ENCODE results near the gene FPR1.

Gene FPR1

GRCh38 chr19:51737389-51737788 is 14.3 kb downstream of the FPR1 start:
- no peak for DNase-seq (ENCODE audit: low spot score)

DNA sequence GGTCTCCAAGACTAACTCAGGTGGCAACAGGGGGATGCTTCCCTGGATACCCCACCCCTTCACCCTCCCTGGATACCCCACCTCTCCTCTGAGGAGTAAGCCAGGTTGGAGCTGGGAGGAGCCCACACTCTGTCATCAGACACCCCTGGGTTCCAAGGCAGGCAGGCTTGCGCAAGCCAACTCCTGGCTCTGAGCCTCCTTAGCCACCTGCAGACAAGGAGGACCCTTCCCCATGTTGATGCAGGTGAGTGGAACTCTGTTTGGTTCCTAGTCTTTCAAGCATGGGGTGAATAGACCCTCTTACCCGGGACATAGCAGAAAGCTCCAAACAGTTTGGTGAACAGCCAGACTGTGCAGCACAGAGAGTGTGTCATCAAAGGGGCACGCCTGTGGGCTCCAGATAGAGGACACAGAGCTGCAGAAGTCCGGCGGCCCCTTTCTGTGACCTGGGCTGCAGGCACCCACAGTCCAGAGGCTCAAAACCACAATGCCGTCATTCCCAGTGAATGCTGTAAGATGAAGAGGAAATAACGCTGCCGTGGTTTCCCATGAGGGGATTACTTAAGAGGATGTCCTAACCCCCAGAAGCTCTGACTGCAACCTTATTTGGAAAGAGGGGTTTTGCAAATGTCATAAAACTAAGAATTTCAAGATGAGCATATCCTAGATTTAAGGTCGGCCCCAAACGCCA is 15.8 kb downstream of the FPR1 start:
- DNase-seq (ENCODE audit: low spot score), result no peak

DNA sequence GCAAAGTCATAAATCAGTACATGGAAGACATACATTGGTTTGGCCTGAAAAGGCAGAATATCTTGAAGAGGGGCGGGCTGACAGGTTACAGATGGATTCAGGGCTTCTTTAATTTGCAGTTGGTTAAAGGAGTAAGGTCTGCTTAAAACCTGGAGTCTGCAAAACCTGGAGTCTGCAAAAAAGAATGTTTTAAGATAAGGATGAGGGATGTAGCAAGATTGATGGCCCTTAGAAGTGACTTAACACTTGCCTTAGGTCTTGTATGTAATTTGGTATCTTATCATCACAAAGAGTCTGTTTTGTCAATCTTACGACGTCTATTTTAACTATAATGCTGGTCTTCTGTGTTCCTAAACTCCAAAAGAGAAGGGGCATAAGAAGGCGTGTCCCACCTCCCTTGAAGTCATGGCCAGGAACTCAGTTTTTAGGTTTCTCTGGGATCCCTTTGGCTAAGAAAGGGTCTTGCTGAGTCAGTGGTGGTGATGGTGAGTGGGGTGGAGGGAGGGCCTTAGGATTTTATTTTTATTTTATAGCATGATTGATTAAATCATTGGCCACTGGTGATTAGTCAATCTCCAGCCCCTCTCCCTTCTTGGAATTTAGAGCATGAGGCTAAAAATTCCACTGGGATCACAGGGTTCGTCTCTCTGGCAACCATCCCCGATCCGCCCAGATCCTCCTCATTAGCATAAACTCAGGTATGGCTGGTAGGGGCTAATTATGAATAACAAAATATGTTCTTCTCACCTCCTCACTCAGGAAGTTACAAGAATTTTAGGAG is 17.7 kb downstream of the FPR1 start:
- no peak for DNase-seq (ENCODE audit: low spot score)

GRCh38 chr19:51729781-51730180 is 21.9 kb downstream of the FPR1 start:
- DNase-seq (ENCODE audit: low spot score), result no peak

DNA sequence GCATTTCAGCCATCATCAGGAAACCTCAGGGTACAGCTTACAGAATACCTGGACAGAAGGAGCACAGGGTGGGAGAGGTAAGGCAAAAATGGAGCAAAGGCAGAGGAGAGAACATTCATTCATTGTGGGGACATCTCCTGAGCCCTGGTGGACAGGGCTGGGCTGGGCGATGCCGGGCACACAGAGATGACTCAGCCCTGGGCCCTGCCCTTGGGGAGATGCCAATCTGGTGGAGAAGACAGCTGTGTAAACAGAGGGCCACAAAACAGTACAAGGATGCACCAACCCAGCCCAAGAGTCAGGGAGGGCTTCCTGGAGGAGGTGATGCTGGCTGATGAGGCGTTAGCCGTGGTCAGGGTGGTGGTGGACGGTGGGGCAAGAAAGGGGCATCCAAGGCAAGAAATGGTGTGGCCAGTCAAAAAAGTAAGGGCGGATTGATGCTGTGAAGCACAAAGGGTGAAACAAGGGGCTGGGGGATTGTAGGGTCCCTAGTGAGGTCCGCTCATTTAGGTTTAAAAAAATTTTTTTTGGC is 24.3 kb downstream of the FPR1 start:
- no peak for DNase-seq (ENCODE audit: low spot score)

- no peak for DNase-seq (ENCODE audit: low spot score)
Measured at GRCh38 chr19:51726049-51726448, 25.6 kb downstream of the FPR1 start.

DNA sequence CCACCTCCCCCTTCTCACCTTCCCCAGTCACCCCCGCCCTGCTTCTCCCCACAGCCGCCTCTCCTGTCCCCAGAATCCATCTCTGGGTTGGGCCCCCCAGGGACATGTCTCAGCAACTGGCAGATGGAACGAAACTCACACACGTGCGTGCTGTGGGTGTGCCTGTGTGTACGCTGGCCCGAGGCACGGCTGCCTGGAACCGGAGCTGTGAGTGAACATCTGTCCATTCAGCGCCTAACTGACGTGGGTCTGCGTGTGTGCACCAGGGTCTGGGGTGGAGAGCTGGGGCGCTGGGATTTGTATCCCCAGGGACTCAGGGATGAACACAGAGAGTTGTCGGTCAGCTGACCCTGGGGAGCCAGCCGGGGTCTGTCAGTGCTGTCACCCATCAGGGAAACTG is 27.1 kb downstream of the FPR1 start:
- DNase-seq (ENCODE audit: low spot score), result no peak

DNA sequence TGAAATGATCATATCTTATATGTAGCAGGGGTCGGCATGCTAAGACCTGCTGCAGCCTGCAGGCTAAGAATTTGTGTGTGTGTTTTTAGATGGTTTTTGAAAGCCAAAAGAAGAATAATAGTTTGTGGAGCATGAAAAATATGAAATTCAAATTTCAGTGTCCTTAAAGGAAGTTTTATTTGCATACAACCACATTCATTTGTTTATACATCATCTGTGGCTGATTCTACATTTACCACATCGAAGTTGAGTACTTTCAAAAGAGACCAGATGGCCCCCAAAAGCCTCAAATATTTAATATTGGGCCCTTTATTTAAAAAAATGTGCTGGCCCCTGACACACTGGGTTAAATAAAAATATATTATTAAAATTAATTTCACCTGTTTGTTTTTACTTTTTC is 29.2 kb downstream of the FPR1 start:
- no peak for DNase-seq (ENCODE audit: low spot score)

- no peak for DNase-seq (ENCODE audit: low spot score)
Measured at GRCh38 chr19:51721905-51722304, 29.8 kb downstream of the FPR1 start.

DNA sequence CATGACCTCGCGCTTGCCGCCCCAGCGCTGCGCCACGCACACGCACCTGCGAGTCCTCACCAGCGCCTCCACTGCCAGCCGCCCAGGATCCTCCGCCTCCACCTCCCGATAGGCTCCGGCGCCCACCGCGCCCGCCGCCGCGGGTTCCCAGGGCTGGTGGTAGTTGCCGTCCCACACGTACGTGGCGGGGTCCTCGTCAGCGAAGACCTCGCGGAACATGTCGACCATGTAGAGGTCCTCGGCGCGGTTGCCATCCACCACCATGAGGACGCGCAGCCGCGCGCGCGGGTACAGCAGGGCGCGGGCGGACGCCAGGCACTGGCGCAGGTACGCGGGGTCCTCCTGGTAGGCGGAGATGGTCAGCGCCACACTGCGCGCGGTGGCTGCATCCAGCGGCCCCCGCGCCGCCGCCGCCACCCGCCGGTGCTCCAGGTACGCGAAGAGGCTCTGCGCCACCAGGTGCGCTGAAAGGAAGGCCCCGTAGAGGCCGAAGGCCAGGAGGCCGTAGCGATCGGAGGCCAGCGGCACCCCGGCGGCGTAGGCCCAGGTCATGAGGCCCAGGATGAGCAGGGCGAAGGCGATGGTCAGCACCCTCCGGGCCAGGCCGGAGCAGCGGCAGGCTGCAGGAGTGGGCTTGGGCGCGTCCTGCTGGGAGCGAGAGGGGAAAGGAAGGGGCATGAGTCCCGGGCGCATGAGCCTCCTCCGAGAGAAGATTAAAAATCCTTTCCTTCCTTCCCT is 32.3 kb downstream of the FPR1 start:
- no peak for DNase-seq (ENCODE audit: low spot score)

DNA sequence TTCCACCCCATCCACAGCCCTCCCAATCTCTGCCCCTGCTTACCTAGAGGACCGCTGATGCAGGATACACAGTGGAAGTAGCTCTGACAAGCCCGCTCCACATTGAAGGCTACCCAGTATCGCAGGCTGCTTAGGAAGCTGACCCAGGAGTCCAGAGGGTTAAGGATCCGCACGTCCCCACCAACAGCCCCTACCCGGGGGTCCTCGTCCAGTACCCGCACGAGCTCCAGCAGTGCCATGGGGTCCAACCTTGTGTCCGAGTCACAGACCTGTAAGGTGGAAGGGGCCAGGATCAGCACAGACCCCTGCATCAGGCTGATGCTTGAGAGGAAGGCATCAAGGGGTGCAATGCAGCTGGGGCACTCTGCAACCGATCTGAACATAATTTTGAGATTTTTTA is 34.8 kb downstream of the FPR1 start:
- DNase-seq (ENCODE audit: low spot score), result no peak

DNA sequence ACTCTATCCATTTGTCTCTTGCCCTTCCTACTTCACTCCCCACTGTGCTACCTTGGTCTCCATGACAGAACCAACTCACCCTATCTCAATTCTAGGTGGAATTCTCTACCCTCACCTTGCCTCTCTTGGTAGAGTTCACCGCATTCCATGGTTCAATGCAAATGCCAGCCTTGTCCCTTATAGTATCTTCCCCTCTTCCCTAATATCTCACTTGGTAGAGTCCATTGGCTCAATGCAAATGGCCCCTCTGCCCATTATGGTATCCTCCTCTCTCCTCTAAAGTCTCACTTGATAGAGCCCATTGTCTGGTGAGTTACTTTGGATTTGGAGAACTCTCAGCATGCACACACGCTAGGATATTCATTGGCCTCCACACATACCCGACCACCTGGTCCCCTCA is 35.8 kb downstream of the FPR1 start:
- DNase-seq (ENCODE audit: low spot score), result no peak

GRCh38 chr19:51714848-51715247 is 36.8 kb downstream of the FPR1 start:
- DNase-seq (ENCODE audit: low spot score), result no peak

DNA sequence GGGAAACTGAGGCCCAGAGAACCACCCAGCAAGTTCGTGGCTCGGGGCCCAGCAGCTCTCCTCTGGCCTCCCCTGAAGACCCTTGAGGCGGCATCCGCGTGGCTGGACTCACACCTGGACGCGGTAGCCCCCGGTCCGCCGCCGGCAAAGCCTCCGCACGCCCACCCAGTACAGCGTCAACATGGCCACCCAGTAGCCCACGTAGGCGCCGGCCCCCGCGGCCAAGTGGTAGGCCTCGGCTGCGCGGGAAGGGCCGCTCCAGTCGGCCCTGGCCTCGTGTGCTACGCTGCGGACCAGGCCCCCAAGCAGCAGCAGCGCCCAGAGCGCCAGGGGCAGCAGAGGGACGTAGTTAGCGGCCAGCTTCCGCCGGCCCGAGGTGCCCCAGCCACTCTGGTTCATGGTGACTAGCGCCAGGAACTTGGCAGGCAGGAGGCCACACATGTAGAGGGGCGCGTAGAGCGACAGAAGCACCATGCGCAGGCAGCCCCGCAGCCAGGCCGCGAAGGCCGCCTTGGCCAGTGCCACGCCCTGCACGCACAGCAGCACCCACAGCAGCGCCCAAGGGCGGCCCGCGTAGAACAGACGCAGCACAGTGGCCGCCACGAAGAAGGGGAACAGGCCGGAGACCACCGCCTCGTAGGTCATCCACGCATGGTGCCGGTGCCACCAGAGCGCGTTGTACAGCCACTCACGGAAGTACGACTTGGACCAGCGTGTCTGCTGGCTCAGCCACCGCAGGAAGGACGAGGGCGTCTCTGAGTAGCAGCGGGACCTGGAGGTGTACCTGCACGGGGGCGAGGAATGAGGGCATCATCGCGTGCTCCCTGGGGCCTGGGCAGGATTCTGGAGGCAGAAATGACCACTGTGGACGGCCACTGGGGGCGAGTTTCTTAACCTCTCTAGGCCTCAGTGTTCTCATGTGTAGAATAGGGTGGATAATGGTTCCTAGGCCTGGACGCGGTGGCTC is 38.1 kb downstream of the FPR1 start:
- no peak for DNase-seq (ENCODE audit: low spot score)

- peak; percentile 70 for DNase-seq (ENCODE audit: low spot score)
Measured at GRCh38 chr19:51712461-51713081, 39.1 kb downstream of the FPR1 start.

DNA sequence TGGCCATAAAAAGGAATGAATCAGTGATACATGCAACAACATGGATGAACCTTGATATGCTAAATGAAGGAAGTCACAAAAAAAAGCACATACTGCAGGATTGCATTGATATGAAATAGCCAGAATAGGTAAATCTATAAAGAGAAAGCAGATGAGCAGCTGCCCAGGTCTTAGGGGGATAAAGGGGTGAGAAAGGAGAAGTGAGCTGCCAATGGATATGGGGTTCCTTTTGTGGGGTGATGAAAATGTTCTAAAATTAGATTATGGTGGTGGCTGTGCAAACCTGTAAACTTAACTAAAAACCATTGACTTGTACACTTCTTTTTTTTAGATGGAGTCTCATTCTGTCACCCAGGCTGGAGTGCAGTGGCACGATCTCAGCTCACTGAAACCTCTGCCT is 40.0 kb downstream of the FPR1 start:
- no peak for DNase-seq (ENCODE audit: low spot score)

- DNase-seq (ENCODE audit: low spot score), result no peak
Measured at GRCh38 chr19:51710163-51710562, 41.5 kb downstream of the FPR1 start.

DNA sequence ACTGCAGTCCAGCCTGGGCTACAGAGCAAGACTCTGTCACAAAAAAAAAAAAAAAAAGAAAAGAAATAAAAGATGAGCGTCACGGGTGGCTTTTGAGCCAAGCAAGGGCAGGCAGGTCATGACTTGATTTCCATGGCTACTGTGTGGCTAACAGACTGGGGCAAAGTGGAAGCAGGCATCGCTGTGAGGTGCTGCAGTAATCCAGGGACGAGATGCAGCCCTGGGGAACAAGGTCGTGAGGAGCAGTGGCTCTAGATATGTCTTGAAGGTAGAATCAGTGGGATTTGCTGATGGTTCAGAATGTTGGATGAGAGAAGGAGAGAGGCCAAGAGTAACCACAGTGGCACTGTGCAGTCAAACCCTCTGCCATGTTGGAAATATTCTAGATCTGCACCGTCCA is 42.1 kb downstream of the FPR1 start:
- DNase-seq (ENCODE audit: low spot score), result no peak

DNA sequence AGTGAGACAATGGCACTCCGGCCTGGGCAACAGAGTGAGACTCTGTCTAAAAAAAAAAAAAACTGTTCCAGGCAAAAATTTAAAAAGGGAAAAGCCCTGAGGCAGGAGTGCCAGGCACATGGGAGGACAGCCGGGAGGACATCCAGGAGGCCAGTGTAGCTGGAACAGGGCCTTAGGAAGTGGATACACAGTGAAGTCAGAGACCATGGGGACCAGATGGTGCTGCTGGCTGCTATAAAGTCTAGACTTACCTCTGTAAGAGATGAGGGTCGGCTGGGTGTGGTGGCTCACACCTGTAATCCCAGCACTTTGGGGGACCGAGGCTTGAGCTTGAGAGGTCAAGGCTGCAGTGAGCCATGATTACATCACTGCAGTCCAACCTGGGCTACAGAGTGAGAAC is 42.9 kb downstream of the FPR1 start:
- no peak for DNase-seq (ENCODE audit: low spot score)

DNA sequence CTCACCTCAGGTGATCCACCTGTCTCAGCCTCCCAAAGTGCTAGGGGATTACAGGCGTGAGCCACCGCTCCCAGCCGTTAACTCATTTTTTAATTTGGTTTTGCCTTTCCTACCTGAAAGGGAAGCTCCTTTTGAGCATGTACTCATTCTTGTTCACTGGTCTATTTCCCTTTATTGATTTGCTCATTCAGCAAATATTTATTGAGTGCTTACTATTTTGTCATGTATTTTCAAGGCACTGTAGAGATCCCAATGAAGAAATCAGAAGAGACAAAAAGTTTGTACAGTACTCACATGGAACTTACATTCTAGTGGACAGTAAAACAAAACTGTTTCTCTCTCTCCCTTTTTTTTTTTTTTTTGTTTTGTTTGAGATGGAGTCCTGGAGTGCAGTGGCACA is 44.8 kb downstream of the FPR1 start:
- no peak for DNase-seq (ENCODE audit: low spot score)

DNA sequence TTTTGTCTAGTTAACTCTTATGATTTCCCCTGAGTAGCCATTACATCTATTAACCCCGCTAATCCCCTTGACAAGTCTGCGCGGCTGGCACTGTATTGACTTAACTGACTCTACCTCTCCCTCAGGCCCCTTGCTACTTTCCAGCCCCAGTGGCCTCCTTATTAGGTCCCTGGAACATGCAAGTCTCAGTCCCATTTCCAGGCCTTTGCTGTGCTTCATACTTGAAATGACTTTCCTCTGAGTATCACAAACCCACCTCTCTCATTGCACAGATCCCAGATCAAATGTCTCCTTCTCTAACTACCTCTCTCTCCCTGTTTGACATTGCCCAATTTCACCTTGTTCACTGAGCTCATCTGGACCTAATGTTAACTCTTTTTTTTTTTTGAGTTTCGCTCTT is 45.4 kb downstream of the FPR1 start:
- DNase-seq (ENCODE audit: low spot score), result no peak

Data from D341Med (cell line).